Measurements from ENCODE around the gene LY6G5B. TPM values are rescaled to one million over a fixed set of nuclear protein-coding genes. Genes with fewer than 3 reads are reported as not detected.

Gene LY6G5B
- total RNA-seq, 1 experiment from 2014 or later = 0.88 TPM

DNA sequence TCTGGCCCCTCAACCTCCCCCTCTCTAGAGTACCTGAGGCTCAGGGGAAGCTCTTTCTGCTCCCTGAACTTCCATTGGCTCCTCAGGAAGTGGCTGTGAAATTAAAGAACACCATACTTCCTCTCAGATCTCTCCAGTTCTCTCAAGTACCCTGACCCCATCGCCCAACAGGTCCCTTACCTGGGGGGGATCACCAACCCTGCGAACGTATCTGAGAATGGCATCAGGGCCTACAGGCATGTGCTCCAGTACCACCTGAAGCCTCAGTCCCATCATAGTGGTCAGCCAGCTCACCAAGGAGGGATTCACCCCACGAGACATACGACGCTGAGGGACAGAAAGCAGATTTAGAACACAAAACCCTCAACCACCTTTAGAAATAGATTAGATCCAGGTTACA is 29.2 kb upstream of the LY6G5B start:
- DNase-seq (ENCODE audit: low read depth) = no peak

GRCh38 chr6:31641370-31641769 is 28.4 kb upstream of the LY6G5B start:
- DNase-seq (ENCODE audit: low read depth) = no peak

- no peak for DNase-seq (ENCODE audit: low read depth)
Measured at GRCh38 chr6:31642798-31643570, 26.8 kb upstream of the LY6G5B start.

DNA sequence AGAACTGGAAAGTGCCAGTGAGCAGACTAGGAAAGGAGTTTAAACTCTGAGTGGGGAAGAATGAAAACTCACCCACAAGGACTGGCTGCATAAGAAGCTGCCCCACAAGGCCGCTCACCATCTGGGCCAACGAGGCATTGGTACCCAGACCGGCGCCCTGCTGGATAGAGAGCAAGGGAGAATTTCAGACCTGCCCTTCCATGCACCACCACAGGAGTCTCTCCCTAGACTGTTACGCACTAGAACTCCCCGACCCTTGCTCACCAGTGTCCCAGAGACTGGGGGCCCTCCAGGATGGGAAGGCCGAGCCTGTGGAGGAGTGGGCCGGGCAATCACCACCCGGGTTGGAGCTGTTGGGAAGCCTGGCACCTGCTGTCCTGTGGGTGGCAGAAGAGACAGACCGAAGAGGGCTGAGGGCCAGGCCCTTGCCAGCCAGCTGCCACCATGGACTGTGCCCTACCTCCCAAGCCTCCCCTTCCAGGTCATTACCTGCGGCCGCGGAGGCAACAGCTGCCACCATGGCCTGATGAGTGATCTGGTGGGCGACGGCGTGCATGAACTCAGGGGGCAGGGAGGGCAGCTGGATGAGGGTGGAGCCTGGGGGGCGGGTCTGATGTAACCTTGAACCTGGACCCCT is 25.8 kb upstream of the LY6G5B start:
- no peak for DNase-seq (ENCODE audit: low read depth)

DNA sequence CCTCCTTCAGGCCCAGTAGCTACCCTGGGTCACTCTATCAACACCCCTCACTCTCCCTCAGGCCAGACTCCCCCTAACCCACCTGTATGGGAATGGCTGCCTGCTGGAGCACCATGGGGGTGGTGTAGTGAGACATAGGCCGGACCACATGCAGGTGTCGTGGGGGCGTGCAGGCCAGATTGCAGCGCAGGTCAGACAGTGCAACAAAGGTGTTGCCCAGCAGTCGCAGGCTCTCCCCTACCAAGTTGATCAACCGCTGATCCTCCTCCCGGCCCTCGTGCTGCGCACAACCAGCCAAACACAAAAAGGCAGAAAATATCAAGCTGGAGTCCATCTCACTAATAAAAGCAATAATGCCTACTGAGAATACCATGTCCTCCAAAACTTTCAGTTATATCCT is 24.5 kb upstream of the LY6G5B start:
- no peak for DNase-seq (ENCODE audit: low read depth)

GRCh38 chr6:31651602-31652191 is 18.1 kb upstream of the LY6G5B start:
- DNase-seq (ENCODE audit: low read depth) = no peak

DNA sequence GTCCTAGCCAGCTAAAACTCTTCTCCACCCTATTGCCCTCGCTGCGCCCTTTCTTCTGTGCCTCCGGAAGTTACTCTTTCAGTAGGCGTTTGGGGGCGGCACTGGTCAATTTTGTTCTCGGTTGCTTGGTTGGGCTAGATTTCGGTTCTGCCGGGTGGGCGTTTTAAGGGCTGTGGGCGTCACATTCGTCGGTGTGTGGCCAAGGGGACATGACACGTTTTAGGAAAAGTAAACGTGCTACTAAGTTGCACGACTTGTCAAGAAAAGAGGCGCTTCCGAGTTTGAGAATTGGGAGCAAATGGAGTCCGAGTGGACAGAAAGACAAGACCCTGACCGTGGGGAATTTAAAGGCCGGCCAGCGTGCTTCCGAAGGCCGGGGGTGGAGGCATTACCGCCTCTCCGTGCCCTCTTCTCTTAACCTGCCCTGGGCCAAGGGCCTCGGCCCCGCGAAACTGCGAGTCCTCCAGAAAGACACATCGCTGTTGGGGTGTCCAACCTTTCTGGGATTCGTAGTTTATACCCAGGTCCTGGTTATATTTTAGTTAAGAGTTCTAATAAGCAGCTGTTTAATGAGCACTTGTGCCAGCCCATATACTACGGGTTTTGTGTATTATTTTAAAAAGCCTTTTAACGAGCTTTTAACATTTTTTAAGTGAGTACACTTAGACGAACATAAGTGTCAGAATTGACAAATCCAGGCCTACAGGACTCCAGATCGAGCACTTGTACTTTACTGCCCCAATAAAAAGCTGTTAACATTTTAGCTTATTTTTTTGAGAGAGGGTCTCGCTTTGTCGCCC is 16.7 kb upstream of the LY6G5B start:
- DNase-seq (ENCODE audit: low read depth) = peak; percentile 92

GRCh38 chr6:31654574-31655348 is 15.0 kb upstream of the LY6G5B start:
- DNase-seq (ENCODE audit: low read depth) = no peak

DNA sequence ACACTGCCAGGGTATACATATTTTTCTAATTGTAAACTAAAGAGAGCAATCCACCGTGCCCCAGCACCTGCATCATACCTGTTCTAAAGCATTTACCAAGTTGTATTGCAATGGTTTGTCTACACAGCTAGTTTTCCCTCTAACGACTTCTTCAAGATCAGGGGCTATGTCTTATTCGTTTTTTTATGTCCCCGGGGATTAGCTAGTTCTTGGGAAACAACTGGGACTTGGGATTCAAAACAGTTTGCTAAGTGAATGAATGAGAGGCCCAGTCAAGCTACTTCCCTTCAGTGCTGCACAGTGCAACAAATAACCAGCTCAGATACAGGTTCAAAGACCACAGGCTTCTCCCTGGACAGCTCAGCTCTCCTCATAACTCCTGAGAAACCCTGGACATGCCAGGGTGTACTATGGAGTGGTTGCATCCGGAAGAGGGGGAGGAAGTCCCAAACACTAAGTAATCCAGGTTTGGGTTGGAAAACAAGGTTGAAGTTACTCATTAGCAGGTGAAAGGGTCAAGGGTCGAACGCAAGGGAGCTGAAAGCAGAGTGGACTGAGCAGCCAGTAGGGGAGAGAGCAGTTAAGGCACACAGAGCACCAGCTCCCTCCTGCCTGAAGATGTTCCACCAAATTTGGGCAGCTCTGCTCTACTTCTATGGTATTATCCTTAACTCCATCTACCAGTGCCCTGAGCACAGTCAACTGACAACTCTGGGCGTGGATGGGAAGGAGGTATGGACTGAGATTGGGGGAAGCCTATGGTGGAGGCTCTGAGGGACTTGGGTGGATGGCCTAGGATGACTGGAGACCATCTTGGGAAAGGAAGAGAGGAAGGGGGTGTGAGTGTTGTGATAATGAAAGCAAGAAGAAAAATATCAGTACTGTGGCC is 14.2 kb upstream of the LY6G5B start, which contains the start of gene APOM:
Gene APOM, plus strand, starts transcription at position 546 of the 889 bp plus-strand sequence. Its CDS starts 73 bp downstream, at position 619.
- DNase-seq (ENCODE audit: low read depth) = no peak

- peak; percentile 24 for DNase-seq (ENCODE audit: low read depth)
Measured at GRCh38 chr6:31657406-31658157, 12.2 kb upstream of the LY6G5B start.

GRCh38 chr6:31658158-31658688 is 11.6 kb upstream of the LY6G5B start:
- DNase-seq (ENCODE audit: low read depth) = no peak

DNA sequence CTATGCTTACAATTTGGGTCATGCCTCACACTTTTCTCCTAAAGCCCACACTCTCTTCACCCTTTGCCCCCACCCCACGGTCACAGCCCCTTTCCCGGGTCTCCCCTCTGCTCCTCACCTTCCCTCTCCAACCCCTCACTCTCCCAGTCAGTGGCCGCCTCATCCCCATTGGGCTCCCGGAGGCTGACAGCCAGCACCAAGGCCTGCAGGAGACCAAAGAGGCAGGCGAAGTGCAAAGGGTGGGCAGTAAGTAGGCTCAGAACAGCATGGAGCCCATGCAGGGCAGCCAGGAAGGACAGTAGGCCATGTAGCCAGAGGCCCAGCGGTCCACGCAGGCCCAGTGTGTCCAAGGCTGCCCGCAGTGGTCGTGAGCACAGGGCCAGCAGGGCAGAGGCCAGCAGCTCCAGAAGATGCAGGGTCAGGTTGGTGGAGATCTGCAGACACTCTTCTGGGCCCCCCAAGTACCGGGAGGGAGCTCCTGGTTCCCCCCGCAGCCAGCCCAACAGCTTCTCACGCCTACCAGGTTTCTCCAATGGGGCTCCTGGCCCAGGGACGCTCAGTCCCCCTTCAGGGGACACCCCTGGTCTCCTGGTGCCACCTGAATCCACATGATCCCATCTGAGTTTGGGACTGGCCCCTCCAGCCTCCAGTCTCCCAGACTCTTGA is 10.7 kb upstream of the LY6G5B start:
- DNase-seq (ENCODE audit: low read depth) = no peak

- no peak for DNase-seq (ENCODE audit: low read depth)
Measured at GRCh38 chr6:31659649-31660380, 10.0 kb upstream of the LY6G5B start.

DNA sequence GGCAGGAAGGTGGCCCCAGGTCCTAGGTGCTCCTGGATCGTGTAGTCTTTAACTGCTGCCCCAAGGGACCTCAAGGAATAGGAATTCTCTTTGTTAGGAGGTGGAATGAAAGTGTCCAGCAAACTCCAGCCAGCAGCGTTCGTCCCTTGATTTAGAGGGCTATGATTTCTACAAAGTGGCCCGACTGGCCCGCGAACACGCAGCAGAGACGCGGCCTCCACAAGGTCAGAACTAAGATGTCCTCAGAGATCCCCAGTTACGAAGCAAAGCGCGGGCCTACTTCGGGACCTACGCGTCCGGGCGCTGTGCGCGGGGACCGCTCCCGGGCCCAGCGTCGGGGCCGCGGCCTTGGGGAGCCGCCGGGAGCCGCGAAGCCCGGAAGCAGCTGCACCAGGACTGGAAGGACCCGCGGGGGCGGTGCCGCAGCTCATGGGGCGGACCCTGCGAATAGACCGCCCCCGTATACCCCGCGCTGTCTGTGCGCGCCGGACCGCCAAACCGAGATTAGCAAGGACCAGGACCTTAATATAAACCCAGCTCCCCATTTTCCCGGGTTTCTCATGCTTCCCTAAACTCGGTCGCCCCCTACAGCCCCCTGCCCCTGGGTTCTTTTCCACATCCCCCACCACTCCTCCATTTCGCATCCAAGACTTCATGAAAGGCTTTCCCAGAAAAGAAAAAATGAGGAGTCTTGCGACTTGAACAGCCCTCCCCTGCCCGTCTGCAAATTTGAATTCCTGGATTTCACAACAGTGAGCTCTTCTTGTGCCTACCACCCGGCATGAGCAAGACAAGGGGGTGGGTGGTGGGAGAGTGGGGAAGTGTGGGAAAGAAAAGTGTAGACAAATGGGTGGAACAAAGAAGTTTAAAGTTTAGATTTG is 9.2 kb upstream of the LY6G5B start, which contains the start of gene C6orf47:
Gene C6orf47, minus strand, starts transcription at position 398 of the 881 bp plus-strand sequence. CDS start 831 bp downstream, outside the sequence.
- DNase-seq (ENCODE audit: low read depth) = peak; percentile 80

GRCh38 chr6:31661262-31662123 is 8.3 kb upstream of the LY6G5B start:
- no peak for DNase-seq (ENCODE audit: low read depth)
